Panc1 (cell line): ENCODE results near the gene EFNA5.

Experiments
- SIN3A ChIP-seq: IDR thresholded peaks from 2 replicates; pipeline ENCODE4 v1.6.1; 2012; ENCODE audit warnings: low read depth, mild to moderate bottlenecking, low read length, moderate library complexity, borderline replicate concordance; ENCODE audit not compliant: insufficient read depth
- TF ChIP-seq, protein P1 (sequence below), 2 experiments: IDR thresholded peaks; 2 replicates each; pipeline ENCODE4 v1.6.1; 2011 to 2012; ENCODE audit warnings: low read depth in 2 of 2, control low read depth in 1 of 2, low read length in 1 of 2, mild to moderate bottlenecking in 1 of 2, moderate library complexity in 1 of 2; ENCODE audit not compliant: insufficient read depth in 1 of 2
- TF ChIP-seq, protein P2 (sequence below): fragments of 450-650 bp; IDR thresholded peaks from 2 replicates; pipeline ENCODE4 v1.5.1; 2017; ENCODE audit warnings: mild to moderate bottlenecking

DNA sequence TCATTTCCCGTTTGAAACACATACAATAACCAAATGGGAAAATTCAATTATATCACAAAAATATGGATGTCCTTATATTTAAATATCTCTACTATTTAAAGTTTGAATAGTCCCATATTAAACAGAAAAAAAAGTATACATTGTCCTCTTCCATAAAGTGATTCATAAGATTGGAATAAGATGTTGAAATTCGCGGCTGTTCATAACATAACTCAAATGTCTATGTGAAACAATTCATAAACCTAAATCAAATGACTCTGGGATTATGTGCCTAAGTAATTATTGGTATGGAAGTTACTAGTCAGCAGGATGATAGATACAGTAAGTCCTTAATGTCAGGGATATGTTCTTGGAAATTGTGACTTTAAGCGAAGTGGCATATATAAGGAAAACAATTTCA, 3.9 kb upstream of the EFNA5 start:
- no peak for TF ChIP-seq SIN3A
- TF ChIP-seq, protein P1, sequence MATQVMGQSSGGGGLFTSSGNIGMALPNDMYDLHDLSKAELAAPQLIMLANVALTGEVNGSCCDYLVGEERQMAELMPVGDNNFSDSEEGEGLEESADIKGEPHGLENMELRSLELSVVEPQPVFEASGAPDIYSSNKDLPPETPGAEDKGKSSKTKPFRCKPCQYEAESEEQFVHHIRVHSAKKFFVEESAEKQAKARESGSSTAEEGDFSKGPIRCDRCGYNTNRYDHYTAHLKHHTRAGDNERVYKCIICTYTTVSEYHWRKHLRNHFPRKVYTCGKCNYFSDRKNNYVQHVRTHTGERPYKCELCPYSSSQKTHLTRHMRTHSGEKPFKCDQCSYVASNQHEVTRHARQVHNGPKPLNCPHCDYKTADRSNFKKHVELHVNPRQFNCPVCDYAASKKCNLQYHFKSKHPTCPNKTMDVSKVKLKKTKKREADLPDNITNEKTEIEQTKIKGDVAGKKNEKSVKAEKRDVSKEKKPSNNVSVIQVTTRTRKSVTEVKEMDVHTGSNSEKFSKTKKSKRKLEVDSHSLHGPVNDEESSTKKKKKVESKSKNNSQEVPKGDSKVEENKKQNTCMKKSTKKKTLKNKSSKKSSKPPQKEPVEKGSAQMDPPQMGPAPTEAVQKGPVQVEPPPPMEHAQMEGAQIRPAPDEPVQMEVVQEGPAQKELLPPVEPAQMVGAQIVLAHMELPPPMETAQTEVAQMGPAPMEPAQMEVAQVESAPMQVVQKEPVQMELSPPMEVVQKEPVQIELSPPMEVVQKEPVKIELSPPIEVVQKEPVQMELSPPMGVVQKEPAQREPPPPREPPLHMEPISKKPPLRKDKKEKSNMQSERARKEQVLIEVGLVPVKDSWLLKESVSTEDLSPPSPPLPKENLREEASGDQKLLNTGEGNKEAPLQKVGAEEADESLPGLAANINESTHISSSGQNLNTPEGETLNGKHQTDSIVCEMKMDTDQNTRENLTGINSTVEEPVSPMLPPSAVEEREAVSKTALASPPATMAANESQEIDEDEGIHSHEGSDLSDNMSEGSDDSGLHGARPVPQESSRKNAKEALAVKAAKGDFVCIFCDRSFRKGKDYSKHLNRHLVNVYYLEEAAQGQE (IDR thresholded peaks at IDR 0.05; ENCODE audit: insufficient read depth in 1 of 2, low read depth in 2 of 2, low read length in 1 of 2), result no peak
- TF ChIP-seq, protein P2, sequence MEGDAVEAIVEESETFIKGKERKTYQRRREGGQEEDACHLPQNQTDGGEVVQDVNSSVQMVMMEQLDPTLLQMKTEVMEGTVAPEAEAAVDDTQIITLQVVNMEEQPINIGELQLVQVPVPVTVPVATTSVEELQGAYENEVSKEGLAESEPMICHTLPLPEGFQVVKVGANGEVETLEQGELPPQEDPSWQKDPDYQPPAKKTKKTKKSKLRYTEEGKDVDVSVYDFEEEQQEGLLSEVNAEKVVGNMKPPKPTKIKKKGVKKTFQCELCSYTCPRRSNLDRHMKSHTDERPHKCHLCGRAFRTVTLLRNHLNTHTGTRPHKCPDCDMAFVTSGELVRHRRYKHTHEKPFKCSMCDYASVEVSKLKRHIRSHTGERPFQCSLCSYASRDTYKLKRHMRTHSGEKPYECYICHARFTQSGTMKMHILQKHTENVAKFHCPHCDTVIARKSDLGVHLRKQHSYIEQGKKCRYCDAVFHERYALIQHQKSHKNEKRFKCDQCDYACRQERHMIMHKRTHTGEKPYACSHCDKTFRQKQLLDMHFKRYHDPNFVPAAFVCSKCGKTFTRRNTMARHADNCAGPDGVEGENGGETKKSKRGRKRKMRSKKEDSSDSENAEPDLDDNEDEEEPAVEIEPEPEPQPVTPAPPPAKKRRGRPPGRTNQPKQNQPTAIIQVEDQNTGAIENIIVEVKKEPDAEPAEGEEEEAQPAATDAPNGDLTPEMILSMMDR, result no peak
